OCI-LY3 (cell line): ENCODE measurements around the gene OLIG3.

Experiments
- H2AFZ ChIP-seq: fragments of 200-600, 300-600 bp; shearing (Covaris generic); 2 replicates; pipeline ENCODE4 v1.6.0; 2014; ENCODE audit warnings: antibody characterized with exemption, low read depth, low read length
- H3K27ac ChIP-seq: fragments of 200-600, 300-600 bp; sonication (generic); 2 replicates; pipeline ENCODE4 v1.5.1; 2014; ENCODE audit warnings: mild to moderate bottlenecking, low read length, moderate library complexity, mixed read lengths
- H3K27me3 ChIP-seq: fragments of 200-600, 300-600 bp; sonication (generic); 2 replicates; pipeline ENCODE4 v1.6.1; 2014; ENCODE audit warnings: low read depth, low read length, mixed read lengths
- H3K36me3 ChIP-seq: fragments of 200-600, 300-600 bp; sonication (generic); replicated peaks from 2 replicates; pipeline ENCODE3; 2014; ENCODE audit warnings: low read depth, low read length, mixed read lengths
- H3K4me1 ChIP-seq: fragments of 300-600, 200-600 bp; sonication (generic); 2 replicates; pipeline ENCODE4 v1.6.1; 2014; ENCODE audit warnings: low read length, mixed read lengths
- H3K4me2 ChIP-seq: fragments of 200-600, 300-600 bp; sonication (generic); 2 replicates; pipeline ENCODE4 v1.6.1; 2014; ENCODE audit warnings: low read length, mixed read lengths
- H3K4me3 ChIP-seq: fragments of 300-600, 200-600 bp; sonication (generic); 2 replicates; pipeline ENCODE4 v1.5.1; 2014; ENCODE audit warnings: antibody characterized with exemption, mild to moderate bottlenecking, low read length, moderate library complexity
- H3K79me2 ChIP-seq: fragments of 300-600, 200-600 bp; shearing (Covaris generic); 2 replicates; pipeline ENCODE4 v1.6.1; 2014; ENCODE audit warnings: mild to moderate bottlenecking, low read length, mixed read lengths
- H3K9ac ChIP-seq: fragments of 300-600, 200-600 bp; shearing (Covaris generic); 2 replicates; pipeline ENCODE4 v1.6.0; 2014; ENCODE audit warnings: mild to moderate bottlenecking, low read length, moderate library complexity
- H3K9me3 ChIP-seq: fragments of 200-600, 300-600 bp; shearing (Covaris generic); 2 replicates; pipeline ENCODE4 v1.6.1; 2014; ENCODE audit warnings: low read length, mixed read lengths; ENCODE audit not compliant: insufficient read depth
- H4K20me1 ChIP-seq: fragments of 200-600, 300-600 bp; sonication (generic); 2 replicates; pipeline ENCODE4 v1.6.1; 2016; ENCODE audit warnings: low read length, mixed read lengths; ENCODE audit not compliant: insufficient read depth
- EZH2phosphoT487 ChIP-seq: fragments of 200-600 bp; shearing (Covaris generic); IDR thresholded peaks from 2 replicates; pipeline ENCODE4 v1.6.1; 2018; ENCODE audit warnings: antibody characterized with exemption, mixed run types, low read depth
- TF ChIP-seq, protein P1 (sequence below): fragments of 200-600, 300-600 bp; sonication (generic); IDR thresholded peaks from 2 replicates; pipeline ENCODE4 v1.5.1; 2014; ENCODE audit warnings: antibody characterized with exemption, low read length, low read depth

Gene OLIG3

DNA sequence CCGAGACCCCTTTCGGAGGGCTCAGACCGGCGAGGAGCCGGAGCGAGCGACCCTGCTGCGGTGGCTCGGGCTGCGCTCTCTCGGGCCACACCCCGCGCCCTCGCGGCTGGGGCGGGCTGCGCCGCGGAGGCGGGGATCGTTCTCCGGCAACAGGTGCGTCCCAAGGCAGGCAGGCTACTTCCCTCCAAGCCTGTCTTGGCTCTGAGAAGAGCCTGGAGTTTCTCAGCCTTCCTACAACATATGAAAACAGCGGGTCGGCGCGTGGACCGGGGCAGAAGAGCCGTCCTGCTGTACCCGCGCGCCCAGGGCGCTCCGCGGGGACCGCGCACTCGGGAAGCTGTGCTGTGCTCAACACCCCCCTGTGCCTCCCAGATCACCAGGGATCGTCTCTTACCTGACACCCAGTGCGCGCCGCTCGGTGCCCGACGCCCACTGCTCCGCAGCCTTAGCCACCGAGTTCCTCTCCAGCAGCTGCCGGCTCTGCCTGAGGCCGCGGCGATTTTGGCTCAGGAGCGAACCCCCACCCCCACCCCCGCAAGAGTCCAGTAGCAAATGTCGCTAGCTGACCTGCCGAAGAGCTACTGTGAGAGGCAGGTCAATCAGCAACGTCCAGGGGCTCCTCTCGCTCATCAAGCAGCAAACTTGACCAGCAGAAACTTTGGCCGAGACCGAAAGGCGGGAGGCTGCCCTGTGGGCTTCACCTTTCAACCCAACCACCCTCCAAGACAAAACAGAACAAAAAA lies 3.7 kb upstream of the OLIG3 start:
- Histone ChIP-seq H3K27ac (no peak overlapping the region), H3K36me3 (no peaks in the 10 kb centered on the region), H4K20me1 (no peaks in the 10 kb centered on the region), H3K79me2 (no peaks in the 10 kb centered on the region), H3K4me1 (no peaks in the 10 kb centered on the region), H3K9ac (no peak overlapping the region), H3K27me3 (no peaks in the 10 kb centered on the region), H3K9me3 (no peaks in the 10 kb centered on the region), H3K4me2 (no peak overlapping the region), H2AFZ (no peak overlapping the region), H3K4me3 (no peak overlapping the region)
- TF ChIP-seq, protein P1, sequence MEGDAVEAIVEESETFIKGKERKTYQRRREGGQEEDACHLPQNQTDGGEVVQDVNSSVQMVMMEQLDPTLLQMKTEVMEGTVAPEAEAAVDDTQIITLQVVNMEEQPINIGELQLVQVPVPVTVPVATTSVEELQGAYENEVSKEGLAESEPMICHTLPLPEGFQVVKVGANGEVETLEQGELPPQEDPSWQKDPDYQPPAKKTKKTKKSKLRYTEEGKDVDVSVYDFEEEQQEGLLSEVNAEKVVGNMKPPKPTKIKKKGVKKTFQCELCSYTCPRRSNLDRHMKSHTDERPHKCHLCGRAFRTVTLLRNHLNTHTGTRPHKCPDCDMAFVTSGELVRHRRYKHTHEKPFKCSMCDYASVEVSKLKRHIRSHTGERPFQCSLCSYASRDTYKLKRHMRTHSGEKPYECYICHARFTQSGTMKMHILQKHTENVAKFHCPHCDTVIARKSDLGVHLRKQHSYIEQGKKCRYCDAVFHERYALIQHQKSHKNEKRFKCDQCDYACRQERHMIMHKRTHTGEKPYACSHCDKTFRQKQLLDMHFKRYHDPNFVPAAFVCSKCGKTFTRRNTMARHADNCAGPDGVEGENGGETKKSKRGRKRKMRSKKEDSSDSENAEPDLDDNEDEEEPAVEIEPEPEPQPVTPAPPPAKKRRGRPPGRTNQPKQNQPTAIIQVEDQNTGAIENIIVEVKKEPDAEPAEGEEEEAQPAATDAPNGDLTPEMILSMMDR, result no peak
- no peak for TF ChIP-seq EZH2phosphoT487

GRCh38 chr6:137496909-137497720 lies 2.9 kb upstream of the OLIG3 start:
- Histone ChIP-seq H3K4me2 (no peak overlapping the region), H3K36me3 (no peaks in the 10 kb centered on the region), H3K9me3 (no peaks in the 10 kb centered on the region), H3K27ac (no peak overlapping the region), H3K27me3 (no peaks in the 10 kb centered on the region), H2AFZ (no peak overlapping the region), H3K4me3 (no peak overlapping the region), H3K9ac (no peak overlapping the region), H3K79me2 (no peaks in the 10 kb centered on the region), H4K20me1 (no peaks in the 10 kb centered on the region), H3K4me1 (no peaks in the 10 kb centered on the region)
- no peak for TF ChIP-seq EZH2phosphoT487
- TF ChIP-seq, protein P1, result no peak

- Histone ChIP-seq H3K4me2 (no peak overlapping the region), H3K79me2 (no peaks in the 10 kb centered on the region), H3K4me1 (no peaks in the 10 kb centered on the region), H3K27ac (no peak overlapping the region), H3K9me3 (no peaks in the 10 kb centered on the region), H2AFZ (no peak overlapping the region), H3K9ac (no peak overlapping the region), H3K27me3 (no peaks in the 10 kb centered on the region), H3K4me3 (no peak overlapping the region), H4K20me1 (no peaks in the 10 kb centered on the region), H3K36me3 (no peaks in the 10 kb centered on the region)
- TF ChIP-seq, protein P1, result no peak
- TF ChIP-seq EZH2phosphoT487, result no peak
Measured at GRCh38 chr6:137496368-137496767, 2.2 kb upstream of the OLIG3 start.

DNA sequence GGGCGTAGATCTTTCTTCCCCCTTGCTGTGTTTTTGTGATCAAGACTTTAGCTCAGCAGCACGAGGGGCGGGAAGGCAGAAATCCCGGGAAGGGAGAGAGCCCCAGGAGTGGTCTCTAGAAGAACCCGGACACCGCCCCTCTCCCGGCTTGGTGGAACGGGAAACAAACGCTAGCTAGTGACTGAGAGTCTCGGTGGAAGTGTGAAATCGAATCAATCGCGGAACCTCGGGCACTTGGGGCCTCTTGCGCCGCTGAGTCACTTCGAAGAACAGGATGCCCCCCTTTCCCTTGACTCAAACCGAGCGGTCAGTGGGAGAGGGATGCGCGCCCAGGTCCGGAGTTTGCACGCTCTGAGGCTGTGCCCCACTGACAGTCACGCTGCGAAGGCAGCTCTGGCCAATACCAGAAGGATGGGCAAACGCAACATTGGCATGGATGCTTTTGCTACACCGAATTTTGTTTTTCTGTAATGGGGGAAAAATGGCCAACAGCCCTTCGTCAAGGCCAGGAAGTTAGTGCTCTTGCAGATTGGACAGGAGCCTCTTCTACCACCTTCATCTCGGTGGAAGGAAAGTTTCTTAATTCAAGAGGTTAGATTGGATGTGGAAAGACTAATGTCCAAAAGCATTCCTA lies 1.6 kb upstream of the OLIG3 start:
- Histone ChIP-seq H3K9me3 (no peaks in the 10 kb centered on the region), H4K20me1 (no peaks in the 10 kb centered on the region), H3K4me1 (no peaks in the 10 kb centered on the region), H3K27ac (no peak overlapping the region), H3K4me2 (no peak overlapping the region), H3K4me3 (no peak overlapping the region), H3K36me3 (no peaks in the 10 kb centered on the region), H3K27me3 (no peaks in the 10 kb centered on the region), H3K79me2 (no peaks in the 10 kb centered on the region), H3K9ac (no peak overlapping the region), H2AFZ (no peak overlapping the region)
- TF ChIP-seq EZH2phosphoT487, result no peak
